ENCODE results near the gene AK5.
"Not testable (repeated sequence)": the region's sequence is repeated elsewhere in the genome, so short reads cannot be mapped to it uniquely, and the experiment has no call there.

The AK5 gene

DNA sequence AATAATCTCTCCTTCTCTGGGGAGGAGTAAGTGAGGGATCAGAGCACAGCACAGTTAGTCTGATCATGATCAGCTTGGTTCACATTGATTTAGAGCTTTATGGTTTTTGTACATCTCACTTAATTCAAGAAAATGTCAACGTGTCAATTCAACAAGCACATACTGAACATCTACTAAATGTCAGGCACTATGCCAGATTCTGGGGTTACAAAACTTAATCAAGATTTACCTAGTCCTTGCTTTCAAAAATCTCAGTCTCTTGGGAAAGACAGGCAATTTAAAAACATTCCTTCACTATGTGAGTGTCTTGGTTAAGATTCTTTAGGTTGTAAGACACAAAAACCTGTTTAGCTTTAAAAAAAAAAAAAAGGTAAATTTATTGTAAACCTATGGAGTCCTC lies 181.4 kb downstream of the AK5 start:
- no peak for DNase-seq

GRCh38 chr1:77465139-77465538 lies 183.3 kb downstream of the AK5 start:
- peak; percentile 13 for DNase-seq

DNA sequence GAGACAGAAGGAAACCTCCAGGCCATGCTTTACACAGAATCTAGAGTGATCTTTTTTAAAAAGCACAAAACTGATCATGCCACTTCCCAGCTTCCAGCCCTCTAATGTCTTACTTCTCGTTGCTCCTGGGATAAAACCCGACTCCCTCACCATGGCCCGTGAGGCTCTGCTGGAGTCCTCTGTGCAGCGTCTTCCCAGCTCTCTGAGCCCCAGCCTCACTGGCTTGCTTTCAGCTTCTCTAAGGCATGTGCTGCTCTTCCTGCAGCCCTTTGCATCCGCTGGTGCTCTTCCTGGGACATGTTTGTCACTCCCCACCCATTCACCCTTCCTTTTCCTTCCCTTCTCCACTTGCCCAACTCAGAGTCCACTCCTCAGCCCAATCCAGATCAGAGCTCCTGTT lies 184.1 kb downstream of the AK5 start:
- DNase-seq, result no peak

GRCh38 chr1:77467021-77467595 lies 185.3 kb downstream of the AK5 start:
- DNase-seq, result no peak

DNA sequence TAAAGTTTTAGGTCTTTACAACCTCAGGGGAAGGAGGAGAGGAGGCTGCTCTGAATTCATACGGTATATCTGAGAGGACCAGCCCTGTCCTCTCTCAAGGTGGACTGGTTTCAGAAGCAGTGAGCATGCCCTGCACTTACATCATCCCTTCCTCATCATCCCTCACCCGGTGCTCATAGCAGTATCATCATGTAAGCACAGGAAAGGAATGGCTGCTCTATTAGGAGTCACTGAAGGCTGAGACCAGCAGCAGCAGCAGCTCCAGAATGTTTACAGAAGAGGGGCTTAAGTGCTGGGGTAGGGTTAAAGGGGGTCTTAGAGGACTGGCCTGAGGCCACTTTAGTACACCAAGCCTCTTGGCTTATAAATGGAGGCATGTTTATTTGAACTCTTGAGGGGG lies 185.9 kb downstream of the AK5 start:
- no peak for DNase-seq

DNA sequence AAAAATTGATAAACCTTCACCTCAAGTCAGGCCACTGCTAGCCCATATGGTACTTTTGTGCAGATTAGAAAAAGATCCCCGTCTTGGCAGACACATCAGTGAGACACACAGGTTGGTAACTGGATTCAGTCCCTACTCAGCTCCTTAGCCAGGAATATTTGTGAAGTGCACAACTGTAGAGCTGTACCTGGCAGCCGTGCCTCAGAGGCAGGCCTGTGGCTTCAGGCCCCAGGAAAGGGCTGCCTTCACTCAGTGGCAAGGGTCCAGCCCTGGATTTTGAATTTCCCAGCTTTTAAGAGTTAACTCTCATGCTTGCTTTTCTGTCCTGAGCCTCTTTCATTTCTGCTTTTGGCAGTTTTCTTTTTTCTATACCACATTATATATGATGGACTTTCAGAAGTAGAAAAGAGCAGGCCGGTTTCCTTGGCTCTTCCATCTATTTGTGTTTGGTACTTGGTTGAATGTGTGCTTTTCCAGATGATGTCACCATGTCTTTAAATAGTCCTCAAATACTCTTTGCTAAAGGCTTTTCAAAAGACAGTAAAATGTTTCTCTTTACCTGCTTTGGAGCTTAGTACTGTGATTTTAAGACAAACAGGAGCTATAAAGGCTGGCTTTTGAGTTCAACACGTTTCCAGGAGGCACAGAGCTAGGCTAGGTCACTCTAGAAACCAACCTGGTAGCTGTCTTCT lies 186.6 kb downstream of the AK5 start:
- peak; percentile 47 for DNase-seq

DNA sequence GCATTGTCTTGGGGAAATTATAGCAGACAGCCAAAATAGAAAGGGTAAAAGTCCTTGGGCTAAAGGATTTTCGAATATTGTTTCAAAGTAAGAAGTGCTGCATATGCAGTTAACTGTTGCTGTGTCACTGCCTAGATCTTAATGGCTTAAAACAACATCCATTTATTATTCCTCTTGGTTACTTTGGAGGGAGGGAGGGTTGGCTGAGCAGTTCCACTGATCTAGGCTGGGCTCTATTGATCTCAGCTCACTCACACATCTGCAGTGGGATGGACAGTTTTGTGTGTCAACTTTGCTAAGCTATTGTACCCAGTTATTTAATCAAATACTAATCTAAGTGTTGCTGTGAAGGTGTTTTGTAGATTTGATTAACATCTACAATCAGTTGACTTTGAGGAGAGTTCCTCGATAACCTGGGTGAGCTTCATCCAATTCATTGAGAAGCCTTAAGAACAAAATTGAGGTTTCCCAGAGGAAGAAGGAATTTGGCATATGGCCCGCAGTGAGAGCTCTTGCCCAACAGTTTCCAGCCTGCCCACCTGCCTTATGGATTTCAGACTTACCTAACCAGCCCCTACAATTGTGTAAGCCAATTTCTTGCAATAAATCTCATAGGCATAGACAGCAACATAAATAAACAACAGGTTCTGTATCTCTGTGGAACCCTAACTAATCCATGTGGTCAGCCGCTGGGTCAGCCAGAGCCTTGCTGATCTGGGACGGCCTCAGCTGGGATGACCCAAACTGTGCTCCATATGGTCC lies 187.3 kb downstream of the AK5 start:
- no peak for DNase-seq

DNA sequence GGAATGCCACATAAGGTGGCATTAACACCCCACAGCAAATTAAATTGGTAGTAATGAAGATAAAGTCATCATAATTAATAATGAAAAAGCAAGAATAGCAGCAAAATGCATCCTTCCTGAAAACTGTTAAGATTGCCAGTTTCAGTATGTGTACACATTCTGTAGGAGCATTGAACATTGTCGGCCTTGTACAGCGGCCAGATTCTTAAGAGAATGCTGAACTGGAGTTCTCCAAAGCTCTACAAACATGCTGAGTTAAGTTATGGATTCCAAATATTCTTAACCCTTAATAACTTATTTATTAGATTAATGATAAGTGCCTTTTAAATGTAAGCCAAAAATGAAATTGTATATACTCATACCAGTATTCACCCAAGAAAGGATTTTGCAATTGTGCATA lies 189.9 kb downstream of the AK5 start:
- no peak for DNase-seq

DNA sequence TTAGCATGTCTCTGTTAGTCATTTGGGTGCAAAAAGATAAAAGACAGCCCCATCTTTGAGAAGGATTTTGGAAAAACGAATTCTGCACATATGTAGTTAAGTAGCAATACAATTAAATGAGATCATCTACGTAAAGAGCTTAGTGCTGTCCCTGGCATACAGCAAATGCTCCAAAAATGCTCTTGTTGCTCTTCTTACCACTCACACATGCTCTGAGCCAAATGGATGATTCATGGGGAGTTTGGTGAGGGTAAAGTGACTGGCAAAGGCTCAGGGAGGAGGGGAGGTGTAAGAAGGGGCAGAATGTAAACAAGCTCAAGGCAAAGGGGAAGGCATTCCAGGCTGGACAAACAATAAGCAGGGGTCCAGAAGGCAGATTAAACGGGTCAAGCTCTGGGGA lies 191.9 kb downstream of the AK5 start:
- DNase-seq, result no peak

DNA sequence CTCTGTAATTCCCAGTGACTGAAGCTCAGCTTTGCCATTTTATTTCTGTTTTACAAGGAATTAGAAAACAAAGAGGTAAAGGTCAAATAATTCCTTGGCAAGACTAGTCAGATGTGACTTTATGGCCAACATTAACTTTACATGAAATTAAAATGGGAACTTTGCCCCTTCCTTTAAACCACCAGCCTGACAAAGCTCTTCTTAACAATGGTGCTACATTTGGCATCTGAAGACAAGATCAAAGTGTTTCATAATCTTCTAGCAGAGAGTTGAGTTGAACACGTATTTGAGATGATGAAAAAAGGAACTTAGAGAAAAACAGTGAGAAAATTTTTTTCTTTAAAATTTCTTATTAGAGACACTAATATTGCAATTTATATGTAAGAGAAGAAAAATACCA lies 193.8 kb downstream of the AK5 start:
- no peak for DNase-seq

DNA sequence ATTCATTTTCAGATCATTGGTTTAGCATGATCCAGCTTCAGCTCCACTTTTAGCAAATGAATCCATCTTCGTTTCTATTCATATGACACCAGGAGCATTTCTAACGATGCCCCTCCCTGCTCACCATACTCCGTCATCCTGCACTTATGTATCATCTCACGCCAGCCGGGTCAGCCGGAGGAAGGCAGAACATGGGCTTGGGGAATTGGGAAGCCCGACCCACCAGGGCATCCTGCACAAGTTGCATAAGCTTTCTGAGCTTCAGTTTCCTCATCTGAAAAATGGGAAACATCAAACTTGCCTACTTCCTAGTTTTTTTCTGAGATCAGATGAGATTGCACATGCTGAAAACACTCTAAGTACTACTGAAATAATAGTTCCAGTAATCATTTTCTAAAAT lies 194.7 kb downstream of the AK5 start:
- no peak for DNase-seq

GRCh38 chr1:77484334-77484733 lies 202.5 kb downstream of the AK5 start:
- DNase-seq, result no peak

DNA sequence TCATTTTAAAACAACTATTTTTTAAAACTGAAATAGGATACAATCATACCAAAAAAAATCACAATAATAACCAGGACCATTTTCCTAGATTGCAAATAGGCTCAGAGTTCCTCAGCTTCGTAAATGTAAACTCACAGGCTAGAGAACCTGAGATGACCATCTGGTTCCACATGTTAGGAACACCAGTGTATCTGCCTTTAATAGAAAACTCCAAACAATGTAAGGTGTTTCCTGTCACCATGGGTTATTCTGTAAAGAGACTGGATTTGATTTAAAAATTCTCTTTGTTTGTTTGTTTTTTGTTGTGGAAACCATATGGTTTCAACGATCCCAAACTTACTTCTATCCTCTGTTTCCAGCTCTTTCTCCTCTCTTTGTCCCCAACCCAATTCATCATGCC lies 203.1 kb downstream of the AK5 start:
- DNase-seq, result no peak

DNA sequence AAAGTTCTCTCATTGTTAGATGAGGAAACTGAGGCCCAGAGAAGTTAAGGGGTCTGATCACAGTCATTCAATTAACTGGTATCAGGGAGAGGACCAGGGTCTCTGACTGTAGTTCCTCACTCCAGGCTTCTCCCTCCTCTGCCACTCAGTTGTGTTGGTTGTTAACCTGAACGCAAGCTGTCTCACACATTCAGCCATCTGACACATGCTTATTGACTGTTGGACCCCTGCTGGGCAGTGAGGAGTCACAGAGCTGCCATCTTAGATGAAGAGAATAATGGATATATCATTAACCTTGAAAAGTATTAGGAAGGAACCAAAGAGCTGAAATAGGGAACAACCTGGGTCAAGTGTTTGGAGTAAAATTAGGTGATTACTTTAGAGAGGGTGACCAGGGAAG lies 205.8 kb downstream of the AK5 start:
- peak; percentile 8 for DNase-seq

DNA sequence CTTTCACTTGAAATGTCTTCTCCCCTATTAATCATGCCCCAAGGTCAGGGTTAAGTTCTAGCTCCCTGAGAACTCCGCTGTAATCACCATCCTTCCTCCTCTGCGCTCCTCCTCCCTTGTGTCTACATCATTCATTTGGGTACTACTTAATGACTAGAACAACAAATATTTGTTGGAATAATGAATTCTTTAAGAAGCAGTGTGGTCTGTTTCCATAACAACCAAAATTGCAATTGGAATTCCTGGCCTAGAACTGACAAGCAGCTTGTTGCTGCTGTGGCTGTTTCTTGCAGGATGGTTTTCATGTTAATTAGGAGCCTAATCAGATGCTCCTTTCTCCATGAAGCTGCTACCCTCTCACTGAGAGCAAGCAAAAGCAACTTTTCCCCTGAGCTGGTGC lies 208.1 kb downstream of the AK5 start:
- no peak for DNase-seq

- DNase-seq, result no peak
Observed at GRCh38 chr1:77494026-77494425, 212.2 kb downstream of the AK5 start.

DNA sequence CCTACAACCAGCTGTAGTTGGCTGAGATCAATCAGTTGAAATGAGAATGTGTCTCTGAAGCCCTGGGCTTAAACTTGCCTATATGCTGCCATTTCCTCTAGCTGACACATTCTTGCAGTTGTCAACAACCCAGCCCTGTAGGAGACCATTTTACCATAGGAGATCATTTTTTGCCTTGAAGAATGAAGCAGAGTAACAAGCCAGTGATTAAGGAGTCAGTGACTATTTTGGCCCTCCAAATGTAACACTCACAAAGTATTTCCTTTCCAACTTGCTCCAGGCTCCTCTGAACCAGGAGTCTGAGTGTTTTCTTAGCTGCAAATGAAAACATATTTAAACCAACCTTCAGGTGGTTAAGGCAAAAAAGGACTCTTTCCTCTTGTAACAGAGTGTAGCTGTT lies 217.1 kb downstream of the AK5 start:
- no peak for DNase-seq

GRCh38 chr1:77499466-77499865 lies 217.6 kb downstream of the AK5 start:
- DNase-seq, result no peak

DNA sequence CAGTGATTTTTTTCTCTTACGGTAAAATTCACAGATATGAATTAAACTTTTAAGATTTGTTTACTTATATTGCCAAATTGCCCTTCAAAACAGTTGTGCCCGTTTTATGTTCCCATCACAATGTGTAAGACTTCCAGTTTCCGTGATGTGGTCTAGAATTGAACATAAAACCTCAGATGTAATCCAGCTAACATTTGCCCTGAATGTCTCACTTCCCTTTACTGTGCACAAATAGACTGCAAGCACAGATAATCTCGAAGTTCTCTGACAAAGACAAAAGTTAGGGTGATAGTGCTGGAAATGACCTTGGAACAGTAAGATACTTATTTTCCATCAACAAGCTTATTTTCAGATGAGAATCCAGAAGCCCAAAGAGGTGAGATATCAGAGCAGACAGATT lies 223.2 kb downstream of the AK5 start:
- no peak for DNase-seq

DNA sequence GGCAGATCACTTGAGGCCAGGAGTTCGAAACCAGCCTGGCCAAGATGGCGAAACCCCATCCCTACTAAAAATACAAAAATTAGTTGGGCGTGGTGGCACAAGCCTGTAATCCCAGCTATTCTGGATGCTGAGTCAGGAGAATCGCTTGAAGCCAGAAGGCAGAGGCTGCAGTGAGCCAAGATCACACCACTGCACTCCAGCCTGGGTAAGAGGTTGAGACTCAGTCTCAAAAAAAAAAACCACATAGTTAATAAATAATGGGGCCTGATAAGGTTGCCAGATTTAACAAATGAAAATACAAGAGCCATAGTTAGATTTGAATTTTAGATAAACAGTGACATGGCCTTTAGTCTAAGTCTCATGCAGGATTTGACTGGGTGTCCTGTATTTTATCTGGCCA lies 225.0 kb downstream of the AK5 start:
- DNase-seq, result no peak

GRCh38 chr1:77509051-77509492 lies 227.3 kb downstream of the AK5 start:
- DNase-seq, result no peak

- DNase-seq, result no peak
Observed at GRCh38 chr1:77509898-77510297, 228.1 kb downstream of the AK5 start.

DNA sequence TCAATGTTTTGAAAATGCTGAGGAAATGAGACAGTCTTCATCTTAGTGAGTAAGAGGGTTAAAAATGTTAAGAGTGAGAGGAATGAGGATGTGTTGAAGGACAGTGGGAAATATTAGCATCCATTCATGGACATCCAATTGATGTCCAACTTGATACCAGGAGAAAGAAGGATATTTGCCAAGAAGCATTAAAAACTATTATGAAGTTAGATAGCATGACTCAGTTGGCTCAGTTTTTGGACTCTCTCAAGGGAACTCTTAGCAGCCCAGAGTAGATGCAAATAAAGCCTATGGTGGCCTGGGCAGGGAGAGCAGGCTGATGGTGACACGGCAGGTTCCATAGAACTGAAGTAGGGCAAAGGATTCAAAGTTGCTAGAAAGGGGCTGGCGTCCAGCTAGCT lies 229.6 kb downstream of the AK5 start:
- no peak for DNase-seq

DNA sequence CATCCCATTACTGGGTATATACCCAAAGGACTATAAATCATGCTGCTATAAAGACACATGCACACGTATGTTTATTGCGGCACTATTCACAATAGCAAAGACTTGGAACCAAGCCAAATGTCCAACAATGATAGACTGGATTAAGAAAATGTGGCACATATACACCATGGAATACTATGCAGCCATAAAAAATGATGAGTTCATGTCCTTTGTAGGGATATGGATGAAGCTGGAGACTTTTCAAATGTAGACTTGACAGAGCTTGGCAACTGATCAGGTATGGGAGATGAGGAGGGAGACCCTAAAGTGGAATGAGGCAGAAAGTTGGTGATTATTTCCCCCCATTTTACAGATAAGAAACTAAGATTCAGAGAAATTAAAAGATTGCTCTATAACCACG lies 230.8 kb downstream of the AK5 start:
- DNase-seq, result not testable (repeated sequence)

All from DMS53 (cell line).